Adrenal gland (tissue), 12 donors: Measurements from ENCODE around the gene HYAL4. TPM values are rescaled to one million over a fixed set of nuclear protein-coding genes. Genes with fewer than 3 reads are reported as not detected.
"Not testable (repeated sequence)": the region's sequence is repeated elsewhere in the genome, so short reads cannot be mapped to it uniquely, and the experiment has no call there.

Experiments
- DNase-seq, 7 donors: peaks; one replicate each; pipeline ENCODE4 v3.0.0-alpha.2; 2019 to 2020
- H3K27ac ChIP-seq, 5 donors: fragments of 200-600 bp; sonication (generic) in 4 of 5; 1 replicate in 3 of 5; 2 replicates in 2 of 5; pipeline versions ENCODE4 v1.5.1 to v1.8.0; 2016 to 2020; ENCODE audit warnings: mild to moderate bottlenecking in 1 of 5
- H3K27me3 ChIP-seq: fragments of 200-600 bp; 2 replicates; pipeline ENCODE4 v1.8.0; 2021
- H3K36me3 ChIP-seq, 2 donors: fragments of 200-600 bp; replicated peaks in 1 of 2; 1 replicate in 1 of 2; 2 replicates in 1 of 2; pipeline versions ENCODE4 v1.5.1 to v1.8.0; 2018 to 2022
- H3K4me1 ChIP-seq, 2 donors: fragments of 200-600 bp; replicated peaks in 1 of 2; 1 replicate in 1 of 2; 2 replicates in 1 of 2; pipeline versions ENCODE4 v1.5.1 to v1.8.0; 2018 to 2021
- H3K4me3 ChIP-seq, 4 donors: fragments of 200-600 bp; sonication (generic) in 3 of 4; one replicate each; pipeline ENCODE4 v1.5.1; 2016 to 2018
- H3K9me3 ChIP-seq, 3 donors: fragments of 200-600 bp; sonication (generic) in 1 of 3; replicated peaks in 1 of 3; 1 replicate in 2 of 3; 2 replicates in 1 of 3; pipeline versions ENCODE4 v1.5.1 to v1.8.0; 2016 to 2021
- POLR2A ChIP-seq, 2 donors: fragments of 450-650 bp; IDR thresholded peaks; one replicate each; pipeline ENCODE4 v1.6.1; 2017; ENCODE audit warnings: antibody characterized with exemption in 2 of 2, mild to moderate bottlenecking in 2 of 2, moderate library complexity in 1 of 2
- WGBS, 4 donors: extraction: QIAGEN DNeasy Blood & Tissue Kit in 2 of 4; methylation state at CpG; one replicate each; pipeline versions ENCODE4 v1.1.5 to v1.1.7; 2013 to 2017; 5-methylcytosine and 5-hydroxymethylcytosine counted together
- intact Hi-C, 2 donors: fragments of 100-400 bp; cut with DNase I; formaldehyde crosslinking; loops; one replicate each; pipeline versions ENCODE4 v1.14.1 to v1.15.0; 2022 to 2023
- polyA plus RNA-seq, 3 donors: library from polyadenylated mRNA; stranded (reverse); fragments of 200-250 nt in 2 of 3; fragments of 350-450 nt in 1 of 3; fragmentation: Illumina TruSeq in 1 of 3; extraction: RNeasy Lipid Tissue Mini Kit (QIAGEN cat#74804) in 1 of 3; gene quantifications; one replicate each; pipeline ENCODE4 v1.2.3, GENCODE V29; 2013 to 2014
- total RNA-seq, 9 donors: library from RNA; depleted of rRNA in 4 of 9; stranded (reverse); fragments of >200 nt in 4 of 9; fragments of 120-200 nt in 1 of 9; fragmentation: NEBNext Ultra II Directional in 1 of 9; extraction: Animal tissue kit (Norgen Biotek cat#: 25700) in 1 of 9; gene quantifications; one replicate each; pipeline versions ENCODE4 v1.1.0 to v1.2.4, GENCODE V29; 2013 to 2023
- TF ChIP-seq, protein P1 (sequence below), 6 experiments: fragments of 450-650 bp in 4 of 6; fragments of 200-600 bp in 2 of 6; sonication (generic) in 1 of 6; IDR thresholded peaks; 1 replicate in 5 of 6; 2 replicates in 1 of 6; pipeline versions ENCODE4 v1.5.1 to v1.8.0; 2016 to 2021; ENCODE audit warnings: antibody characterized with exemption in 6 of 6, mild to moderate bottlenecking in 2 of 6, moderate library complexity in 1 of 6
- donor health status: healthy with polysubstance abuse.
- donor health status: Bipolar disorder and iron deficiency.
- donor health status: DM: yes; HTN: yes; CAD: no.
- donor health status: DM: no; HTN: no; CAD: no.
- donor health status: DM: no; HTN: no; CAD: no.
- donor health status: DM: yes; HTN: yes; CAD: no.

The HYAL4 gene
- total and polyA plus RNA-seq, 12 donors: 0.17 TPM; not detected in 11

DNA sequence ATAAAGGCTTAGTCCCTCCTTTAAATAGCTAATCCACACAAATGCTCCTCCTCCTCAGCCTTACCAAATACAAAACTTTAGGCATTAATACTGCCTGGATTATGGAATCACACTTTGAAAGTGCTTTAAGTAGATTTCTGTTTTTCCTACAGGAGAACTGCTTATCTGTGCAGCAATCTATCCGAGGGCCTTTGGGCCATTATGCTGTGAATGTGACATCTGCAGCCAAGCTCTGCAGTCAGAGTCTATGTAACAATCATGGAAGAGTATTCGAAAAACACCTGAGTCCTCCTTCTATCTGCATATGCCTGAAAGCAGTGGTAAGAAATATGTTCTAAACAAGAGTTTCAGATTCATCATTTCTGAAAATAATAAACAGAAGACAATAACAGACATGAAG lies 16.2 kb upstream of the HYAL4 start:
- Histone ChIP-seq H3K4me1 (no peaks in the 10 kb centered on the region), H3K4me3 (no peak overlapping the region), H3K9me3 (no peaks in the 10 kb centered on the region), H3K27me3 (no peaks in the 10 kb centered on the region), H3K27ac (no peak overlapping the region), H3K36me3 (no peaks in the 10 kb centered on the region)
- WGBS, 4 donors: 59 to 76% (median 66%) methylated on average over 2 of the region's 2 CpGs
- TF ChIP-seq, protein P1, sequence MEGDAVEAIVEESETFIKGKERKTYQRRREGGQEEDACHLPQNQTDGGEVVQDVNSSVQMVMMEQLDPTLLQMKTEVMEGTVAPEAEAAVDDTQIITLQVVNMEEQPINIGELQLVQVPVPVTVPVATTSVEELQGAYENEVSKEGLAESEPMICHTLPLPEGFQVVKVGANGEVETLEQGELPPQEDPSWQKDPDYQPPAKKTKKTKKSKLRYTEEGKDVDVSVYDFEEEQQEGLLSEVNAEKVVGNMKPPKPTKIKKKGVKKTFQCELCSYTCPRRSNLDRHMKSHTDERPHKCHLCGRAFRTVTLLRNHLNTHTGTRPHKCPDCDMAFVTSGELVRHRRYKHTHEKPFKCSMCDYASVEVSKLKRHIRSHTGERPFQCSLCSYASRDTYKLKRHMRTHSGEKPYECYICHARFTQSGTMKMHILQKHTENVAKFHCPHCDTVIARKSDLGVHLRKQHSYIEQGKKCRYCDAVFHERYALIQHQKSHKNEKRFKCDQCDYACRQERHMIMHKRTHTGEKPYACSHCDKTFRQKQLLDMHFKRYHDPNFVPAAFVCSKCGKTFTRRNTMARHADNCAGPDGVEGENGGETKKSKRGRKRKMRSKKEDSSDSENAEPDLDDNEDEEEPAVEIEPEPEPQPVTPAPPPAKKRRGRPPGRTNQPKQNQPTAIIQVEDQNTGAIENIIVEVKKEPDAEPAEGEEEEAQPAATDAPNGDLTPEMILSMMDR (IDR thresholded peaks at IDR 0.05): no peak
- TF ChIP-seq POLR2A (IDR thresholded peaks at IDR 0.05): no peak
- DNase-seq: no peak
- intact Hi-C loops: no loop called here

DNA sequence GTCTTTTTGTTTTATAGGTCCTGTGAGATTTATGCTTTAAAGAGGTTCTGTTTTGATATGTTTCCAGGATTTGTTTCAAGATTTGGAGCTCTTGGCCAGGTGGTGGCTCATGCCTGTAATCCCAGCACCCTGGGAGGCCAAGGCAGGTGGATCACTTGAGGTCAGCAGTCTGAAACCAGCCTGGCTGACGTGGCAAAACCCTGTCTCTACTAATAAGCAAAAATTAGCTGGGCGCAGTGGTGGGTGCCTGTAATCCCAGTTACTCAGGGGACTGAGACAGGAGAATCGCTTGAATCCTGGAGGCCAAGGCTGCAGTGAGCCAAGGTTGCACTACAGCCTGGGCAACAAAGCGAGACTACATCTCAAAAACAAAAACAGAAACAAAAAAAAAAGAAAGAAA lies 8.3 kb upstream of the HYAL4 start:
- H3K27ac ChIP-seq: no peak overlapping the region
- H3K27me3 ChIP-seq: no peaks in the 10 kb centered on the region
- 74 to 84% (median 78%) methylated on average over 4 of the region's 4 CpGs for WGBS, 4 donors
- no peak for DNase-seq
- H3K4me1 ChIP-seq: no peaks in the 10 kb centered on the region
- no peaks in the 10 kb centered on the region for H3K9me3 ChIP-seq
- H3K36me3 ChIP-seq: no peaks in the 10 kb centered on the region
- intact Hi-C loops: no loop called here
- TF ChIP-seq POLR2A (IDR thresholded peaks at IDR 0.05): no peak
- TF ChIP-seq, protein P1 (IDR thresholded peaks at IDR 0.05): no peak
- H3K4me3 ChIP-seq: no peak overlapping the region

DNA sequence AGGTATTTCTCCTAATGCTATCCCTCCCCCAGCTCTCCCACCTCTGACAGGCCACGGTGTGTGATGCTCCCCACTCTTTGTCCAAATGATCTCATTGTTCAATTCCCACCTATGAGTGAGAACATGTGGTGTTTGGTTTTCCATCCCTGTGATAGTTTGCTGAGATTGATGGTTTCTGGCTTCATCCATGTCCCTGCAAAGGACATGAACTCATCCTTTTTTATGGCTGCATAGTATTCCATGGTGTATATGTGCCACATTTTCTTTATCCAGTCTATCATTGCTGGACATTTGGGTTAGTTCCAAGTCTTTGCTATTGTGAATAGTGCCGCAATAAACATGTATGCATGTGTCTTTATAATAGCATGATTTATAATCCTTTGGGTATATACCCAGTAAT lies 5.9 kb upstream of the HYAL4 start:
- H3K27me3 ChIP-seq, intact Hi-C loops, H3K36me3 ChIP-seq, H3K4me1 ChIP-seq, DNase-seq, H3K27ac ChIP-seq, H3K9me3 ChIP-seq, H3K4me3 ChIP-seq: not testable (repeated sequence)
- WGBS, 4 donors: 94 to 100% (median 95%) methylated on average over 2 of the region's 2 CpGs

DNA sequence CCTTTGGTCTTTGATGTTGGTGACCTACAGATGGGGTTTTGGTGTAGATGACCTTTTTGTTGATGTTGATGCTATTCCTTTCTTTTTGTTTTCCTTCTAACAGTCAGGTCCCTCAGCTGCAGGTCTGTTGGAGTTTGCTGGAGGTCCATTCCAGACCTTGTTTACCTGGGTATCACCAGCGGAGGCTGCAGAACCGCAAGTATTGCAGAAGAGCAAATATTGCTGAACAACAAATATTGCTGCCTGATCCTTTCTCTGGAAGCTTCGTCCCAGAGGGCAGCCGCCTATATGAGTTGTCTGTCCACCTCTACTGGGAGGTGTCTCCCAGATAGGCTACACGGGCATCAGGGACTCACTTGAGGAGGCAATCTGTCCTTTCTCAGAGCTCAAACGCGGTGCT lies 827 bp upstream of the HYAL4 start:
- H3K4me3 ChIP-seq, H3K27ac ChIP-seq, H3K36me3 ChIP-seq, intact Hi-C loops, H3K4me1 ChIP-seq, H3K27me3 ChIP-seq, DNase-seq, H3K9me3 ChIP-seq: not testable (repeated sequence)
- WGBS, 4 donors: 87 to 97% (median 92%) methylated on average over 7 of the region's 7 CpGs

DNA sequence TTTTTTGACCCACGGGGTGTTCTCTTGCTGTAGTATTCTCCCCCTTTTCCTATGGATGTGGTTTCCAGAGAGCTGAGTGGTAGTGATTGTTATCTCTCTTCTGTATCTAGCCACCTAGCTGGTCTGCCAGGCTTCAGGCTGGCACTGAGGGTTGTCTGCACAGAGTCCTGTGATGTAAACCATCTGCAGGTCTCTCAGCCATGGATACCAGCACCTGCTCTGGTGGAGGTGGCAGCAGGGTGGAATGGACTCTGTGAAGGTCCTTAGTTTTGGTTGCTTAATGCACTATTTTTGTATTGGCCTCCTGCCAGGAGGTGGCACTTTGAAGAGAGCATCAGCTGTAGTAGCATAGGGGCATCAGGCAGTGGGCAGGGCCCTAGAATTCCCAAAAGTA lies 851 bp downstream of the HYAL4 start:
- H3K4me3 ChIP-seq: no peak overlapping the region
- no peak for DNase-seq
- TF ChIP-seq POLR2A (IDR thresholded peaks at IDR 0.05): no peak
- TF ChIP-seq, protein P1 (IDR thresholded peaks at IDR 0.05): no peak
- no peak overlapping the region for H3K27ac ChIP-seq
- no peaks in the 10 kb centered on the region for H3K4me1 ChIP-seq
- no peaks in the 10 kb centered on the region for H3K27me3 ChIP-seq
- WGBS, 4 donors: 36 to 83% (median 79%) methylated on average over 1 of the region's 1 CpG
- no peaks in the 10 kb centered on the region for H3K9me3 ChIP-seq
- intact Hi-C loops: no loop called here
- H3K36me3 ChIP-seq: no peaks in the 10 kb centered on the region
